ENCODE data around the gene THSD4.

Gene THSD4

DNA sequence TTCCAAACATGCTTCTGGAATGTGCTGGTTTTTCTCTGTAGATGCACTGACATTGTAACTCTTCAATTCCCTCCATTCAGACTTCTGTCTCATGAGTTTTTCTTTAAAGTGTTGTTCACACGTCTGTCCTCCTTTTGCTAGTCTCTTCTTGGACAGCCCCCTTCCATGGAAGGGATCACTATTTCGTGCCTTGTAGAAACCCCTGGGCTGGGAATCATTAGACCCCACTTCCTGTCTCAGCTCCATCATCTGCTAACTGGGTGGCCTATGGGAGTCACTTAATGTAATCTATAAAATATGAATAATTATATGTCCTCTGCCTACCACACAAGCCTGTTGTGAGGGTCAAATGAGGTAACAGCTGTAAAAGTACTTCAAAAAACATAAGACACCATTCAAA, 110.6 kb downstream of the THSD4 start:
- no peak for DNase-seq (ENCODE audit: low read depth)

DNA sequence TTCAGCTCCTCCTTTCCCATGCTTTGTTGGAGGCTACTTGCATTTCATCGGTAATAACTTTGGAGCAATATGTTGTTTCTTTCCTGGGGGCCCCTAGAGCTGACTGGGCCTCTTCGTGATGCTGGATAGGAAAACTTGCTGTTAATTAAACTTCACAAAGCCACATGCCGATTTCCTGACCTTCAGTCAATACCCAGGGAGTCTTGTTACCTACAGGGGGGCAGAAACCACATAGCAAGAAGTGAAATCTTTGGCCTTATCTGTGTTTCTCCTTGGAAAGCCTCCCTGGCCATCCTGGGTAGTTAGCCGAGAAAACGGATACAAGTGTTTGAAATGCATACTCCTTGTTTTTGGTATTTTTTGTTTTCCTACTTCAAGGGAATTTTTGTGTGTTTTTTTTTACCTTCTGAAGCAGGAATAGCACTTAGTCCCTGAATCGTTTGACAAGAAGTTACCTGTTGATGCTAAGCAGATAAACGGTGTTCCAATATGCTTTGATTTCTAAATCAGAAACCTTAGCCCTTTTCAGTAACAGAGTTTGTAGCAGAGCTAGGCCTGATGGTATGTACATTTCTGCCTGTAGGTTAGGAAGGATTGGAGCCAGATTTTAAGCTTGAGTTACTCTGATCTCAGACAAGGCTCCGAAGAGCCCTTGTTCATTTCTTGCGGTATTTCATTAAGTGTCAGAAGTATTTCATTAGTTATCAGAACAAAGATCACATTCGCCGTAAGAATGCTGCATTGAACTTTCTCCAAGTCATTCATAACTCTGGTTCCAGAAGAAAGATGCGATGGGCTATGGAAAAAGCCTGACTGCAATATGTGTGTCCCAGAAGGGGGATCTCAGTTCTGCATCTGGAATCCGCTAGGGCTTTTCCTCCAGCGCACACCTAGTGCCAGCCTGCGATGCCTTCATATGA, 111.5 kb downstream of the THSD4 start:
- DNase-seq (ENCODE audit: low read depth), result no peak

DNA sequence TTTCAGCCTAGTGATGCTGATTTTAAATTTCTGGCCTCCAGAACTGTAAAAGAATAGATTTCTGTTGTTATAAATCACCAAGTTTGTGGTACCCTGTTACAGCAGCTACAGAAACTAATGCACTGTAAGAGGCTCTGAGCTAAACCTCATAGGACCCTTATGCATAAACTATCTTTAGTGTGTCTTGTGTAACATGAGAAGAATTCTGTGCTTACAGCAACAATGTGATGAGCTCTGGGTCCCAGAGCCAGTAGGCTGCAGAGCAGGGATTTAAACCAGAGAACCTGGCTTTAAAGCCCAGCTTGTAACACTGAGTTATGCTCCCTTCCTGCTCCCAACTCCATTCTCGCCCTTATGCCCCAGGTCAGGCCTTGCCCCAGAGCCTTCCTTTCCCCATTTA, 113.1 kb downstream of the THSD4 start:
- no peak for DNase-seq (ENCODE audit: low read depth)

DNA sequence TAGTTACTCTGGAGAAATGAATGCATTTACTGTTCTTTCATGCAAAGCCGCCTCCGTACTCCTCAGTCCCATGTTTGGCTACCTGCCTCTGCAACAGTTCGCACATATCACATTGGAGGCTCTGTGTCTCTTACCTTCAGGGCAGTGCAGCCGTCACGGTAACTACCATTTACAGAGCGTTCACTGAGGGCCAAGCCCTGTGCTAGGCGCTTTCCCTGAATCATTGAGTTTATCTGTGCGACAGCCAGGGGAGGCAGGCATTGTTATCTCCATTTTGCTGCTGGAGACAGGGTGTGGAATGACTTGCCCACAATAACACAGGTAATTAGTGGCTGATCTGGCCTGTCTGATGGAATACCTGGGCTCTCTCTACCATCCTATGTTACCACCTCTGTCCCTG, 115.0 kb downstream of the THSD4 start:
- DNase-seq (ENCODE audit: low read depth), result no peak

DNA sequence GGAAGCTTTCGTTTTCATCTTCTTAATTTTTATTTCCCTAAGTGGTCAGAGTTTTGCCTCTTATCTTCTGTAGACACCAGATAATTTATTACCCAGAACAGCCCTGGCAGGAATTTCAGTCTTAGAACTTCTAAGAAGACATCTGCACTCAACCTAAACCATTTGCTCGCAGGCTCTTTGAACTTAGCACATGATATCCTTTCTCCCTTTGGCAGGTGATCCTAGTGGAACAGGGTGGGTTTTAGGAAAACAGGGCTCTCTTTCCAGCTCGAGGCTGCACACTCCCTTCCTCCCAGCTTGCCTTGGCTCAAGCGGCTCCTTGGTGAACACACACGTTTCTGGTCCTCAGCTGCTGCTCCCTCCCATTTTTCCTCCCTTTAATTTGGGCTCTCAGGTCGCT, 116.5 kb downstream of the THSD4 start:
- no peak for DNase-seq (ENCODE audit: low read depth)

DNA sequence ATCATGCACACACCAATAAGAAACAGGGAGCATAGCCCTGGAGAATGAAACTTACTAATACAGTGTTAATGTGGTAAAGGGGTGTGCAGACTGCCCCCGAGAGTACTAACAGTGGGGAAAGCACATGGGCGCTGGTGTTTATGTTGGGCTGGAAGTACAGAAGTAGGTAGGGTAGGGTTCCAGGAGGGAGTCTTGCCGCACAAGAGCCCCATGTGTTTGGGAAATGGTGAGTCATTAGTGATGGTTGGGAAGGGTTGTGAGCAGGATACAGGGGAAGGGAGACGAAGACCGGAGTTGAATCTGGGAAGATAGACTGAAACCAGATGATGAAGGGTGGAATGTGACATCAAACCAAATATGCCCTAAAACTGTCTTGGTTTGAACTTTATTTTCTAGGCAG, 117.1 kb downstream of the THSD4 start:
- DNase-seq (ENCODE audit: low read depth), result no peak

DNA sequence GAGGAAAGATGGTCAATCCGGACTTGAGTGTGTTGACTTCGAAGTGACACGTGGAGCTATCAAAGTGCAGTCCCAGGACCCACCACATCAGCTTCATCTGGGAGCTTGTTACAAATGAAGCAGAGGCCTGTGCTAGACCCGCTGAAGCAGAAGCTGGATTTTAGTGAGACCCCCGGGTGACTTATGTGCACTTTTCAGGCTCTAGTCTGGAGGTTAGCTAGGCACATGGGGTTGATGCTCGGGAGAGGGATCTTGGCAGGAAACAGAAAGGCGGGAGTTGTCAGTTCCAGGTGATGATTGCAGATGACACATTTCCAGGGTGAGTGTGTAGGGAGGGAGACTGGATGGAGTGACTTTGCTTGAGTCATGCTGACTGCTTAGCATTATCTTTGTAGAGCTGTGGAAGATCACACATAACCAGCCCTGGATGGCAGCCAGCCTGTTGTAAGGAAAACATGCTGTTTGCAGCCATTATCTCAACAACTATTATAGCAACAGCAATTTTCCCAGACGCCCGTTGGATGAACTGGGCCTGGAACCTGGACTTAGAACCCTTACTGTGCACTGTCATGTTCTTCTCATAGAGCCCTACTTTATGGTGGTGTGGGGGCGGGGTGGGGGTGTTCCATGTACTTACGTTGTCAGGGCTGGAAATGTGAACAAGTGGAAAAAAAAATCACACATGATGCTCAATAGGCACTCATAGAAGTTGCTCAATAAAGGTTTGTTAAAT, 122.4 kb downstream of the THSD4 start:
- no peak for DNase-seq (ENCODE audit: low read depth)

DNA sequence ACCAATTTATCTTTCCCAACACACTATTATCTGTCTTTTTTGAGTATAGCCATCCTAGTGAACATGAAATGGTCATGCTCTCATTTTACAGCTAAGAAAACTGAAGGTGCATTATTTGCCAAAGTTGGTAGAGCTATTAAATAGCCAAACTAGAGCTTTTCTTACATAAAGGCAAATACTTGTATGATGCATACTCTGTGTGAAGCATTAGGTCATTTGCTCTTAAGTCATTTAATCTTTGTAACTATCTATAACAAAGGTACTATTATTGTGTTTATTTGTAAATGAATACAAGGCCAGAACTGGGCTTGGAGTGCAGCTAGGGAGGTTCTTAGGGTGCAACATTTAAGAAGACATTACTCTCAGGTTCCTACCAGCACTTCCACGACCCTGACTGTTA, 123.7 kb downstream of the THSD4 start:
- no peak for DNase-seq (ENCODE audit: low read depth)

DNA sequence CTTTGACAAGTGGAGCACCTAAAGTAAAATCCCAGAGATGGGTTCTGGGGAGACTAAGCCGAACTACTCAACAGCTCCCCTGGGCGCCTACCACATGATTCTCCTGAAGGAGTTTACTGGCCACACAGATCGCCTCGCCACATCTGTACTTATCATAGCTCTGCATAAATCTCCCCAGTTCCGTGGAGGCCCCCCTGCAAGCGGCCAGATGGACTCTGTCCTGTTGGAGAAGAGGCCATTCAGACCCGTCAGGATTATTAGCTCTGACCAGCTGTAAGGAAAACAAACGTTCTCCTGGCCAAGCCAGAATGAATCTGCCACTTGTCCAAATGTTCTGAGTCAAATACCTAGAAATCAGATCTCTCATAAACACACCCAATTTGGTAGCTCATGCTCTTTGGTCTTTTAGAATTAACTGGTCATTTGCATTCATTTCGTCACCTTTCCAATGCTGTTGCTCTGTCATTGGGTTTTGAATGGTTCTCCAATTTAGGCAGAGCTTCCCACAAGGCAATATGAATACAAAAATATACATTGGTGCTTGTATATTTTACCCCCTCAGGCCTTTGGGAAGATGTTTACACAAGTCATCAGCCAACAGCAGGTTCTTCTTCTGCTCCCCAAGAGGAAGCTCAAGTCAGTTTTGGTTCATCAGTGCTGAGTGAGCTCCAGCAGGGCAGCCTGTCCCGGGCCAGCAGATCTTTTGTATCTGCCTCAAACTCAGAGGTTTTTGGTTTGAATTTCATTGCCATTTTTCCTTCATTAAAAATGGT, 124.5 kb downstream of the THSD4 start:
- DNase-seq (ENCODE audit: low read depth), result no peak

DNA sequence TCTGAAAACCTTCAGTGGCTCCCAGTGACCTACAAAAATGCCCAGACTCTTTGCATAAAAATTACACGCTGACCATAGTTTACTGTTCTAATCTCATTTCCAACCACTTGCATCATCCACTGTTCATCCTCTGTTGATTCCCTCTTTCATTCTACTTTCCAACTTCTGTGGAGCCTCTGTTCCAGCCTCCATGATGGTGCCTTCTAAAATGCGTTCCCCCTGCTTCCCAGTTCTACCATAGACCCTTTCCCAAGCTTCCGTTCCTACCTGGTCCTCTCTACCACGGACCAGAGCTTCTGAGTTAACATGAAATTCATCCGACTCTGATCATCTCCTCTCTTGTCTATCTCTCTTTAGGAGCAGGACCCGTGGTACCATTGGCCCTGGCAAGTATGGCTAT, 127.0 kb downstream of the THSD4 start:
- no peak for DNase-seq (ENCODE audit: low read depth)

DNA sequence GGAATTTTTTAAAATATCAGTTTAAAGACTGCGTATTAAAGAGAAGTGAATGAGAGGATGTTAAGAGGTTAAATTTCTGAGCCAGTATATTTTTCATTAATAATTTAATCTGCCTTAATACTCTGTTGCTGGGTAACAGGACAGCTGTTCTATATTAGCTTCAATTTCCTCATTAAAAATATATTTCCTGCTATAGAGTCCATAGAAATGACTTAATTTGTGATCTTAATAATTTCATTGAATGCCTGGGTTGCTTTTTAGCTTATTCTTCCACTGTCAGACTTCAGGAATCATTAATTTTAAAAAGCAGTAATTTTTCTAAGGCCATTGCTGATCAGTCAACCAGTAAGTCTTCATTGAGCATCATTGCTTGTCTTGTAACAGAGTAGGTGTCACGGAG, 129.0 kb downstream of the THSD4 start:
- DNase-seq (ENCODE audit: low read depth), result no peak

DNA sequence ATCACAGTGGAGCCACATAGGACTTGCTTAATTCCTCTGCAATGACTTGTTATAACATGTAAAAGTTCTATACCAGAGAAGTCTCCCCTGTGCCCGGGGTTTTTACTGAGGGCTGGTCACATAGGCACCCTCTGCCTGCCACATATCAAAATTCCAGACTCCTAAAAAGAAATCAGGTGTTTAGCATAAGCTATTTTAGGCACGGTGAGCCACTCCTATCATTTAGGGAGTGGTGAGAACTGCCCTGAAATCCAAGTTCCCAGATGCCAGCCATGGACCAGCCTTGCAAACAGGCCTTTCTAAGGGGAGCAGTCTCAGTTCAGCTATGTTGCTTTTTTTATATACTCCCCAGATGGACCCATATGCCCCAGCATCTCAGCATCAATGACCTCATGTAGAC, 130.3 kb downstream of the THSD4 start:
- no peak for DNase-seq (ENCODE audit: low read depth)

DNA sequence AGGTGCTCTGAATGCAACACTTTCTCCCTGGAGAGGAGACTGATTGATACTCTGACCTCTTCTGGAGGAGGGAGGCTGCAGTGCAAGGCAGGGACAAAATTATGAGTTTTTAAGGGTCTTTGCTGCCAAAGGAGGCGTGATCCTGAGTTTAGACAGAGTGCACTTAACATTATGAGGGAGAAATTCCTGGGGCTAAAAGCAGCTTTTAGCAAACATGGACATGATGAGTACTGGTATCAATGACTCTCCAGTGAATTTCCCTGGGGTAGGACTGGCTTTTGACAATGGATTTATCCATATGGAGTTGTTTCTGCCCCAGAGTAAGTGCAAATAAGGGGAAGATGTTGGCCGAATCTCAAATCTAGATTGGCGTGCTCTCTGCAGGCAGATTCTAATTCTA, 133.1 kb downstream of the THSD4 start:
- no peak for DNase-seq (ENCODE audit: low read depth)

DNA sequence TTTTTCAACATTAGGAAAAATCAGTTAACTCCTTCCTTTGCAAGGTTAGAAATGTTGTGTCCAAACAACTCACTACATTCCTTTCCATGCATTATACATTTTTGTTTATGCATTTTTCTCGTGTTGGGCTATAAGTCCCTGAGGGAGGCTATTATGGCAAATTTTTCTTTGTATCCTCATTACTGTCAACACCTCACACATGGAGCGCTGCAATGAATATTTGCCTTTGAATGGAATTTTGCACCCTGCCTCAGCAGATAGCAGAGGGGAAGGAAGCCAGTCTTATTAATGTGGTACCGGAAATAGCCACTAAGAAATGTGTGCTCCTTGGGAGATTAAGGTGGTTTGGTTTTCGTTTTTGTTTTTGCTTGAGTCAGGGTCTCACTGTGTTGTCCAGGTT, 134.7 kb downstream of the THSD4 start:
- DNase-seq (ENCODE audit: low read depth), result no peak

DNA sequence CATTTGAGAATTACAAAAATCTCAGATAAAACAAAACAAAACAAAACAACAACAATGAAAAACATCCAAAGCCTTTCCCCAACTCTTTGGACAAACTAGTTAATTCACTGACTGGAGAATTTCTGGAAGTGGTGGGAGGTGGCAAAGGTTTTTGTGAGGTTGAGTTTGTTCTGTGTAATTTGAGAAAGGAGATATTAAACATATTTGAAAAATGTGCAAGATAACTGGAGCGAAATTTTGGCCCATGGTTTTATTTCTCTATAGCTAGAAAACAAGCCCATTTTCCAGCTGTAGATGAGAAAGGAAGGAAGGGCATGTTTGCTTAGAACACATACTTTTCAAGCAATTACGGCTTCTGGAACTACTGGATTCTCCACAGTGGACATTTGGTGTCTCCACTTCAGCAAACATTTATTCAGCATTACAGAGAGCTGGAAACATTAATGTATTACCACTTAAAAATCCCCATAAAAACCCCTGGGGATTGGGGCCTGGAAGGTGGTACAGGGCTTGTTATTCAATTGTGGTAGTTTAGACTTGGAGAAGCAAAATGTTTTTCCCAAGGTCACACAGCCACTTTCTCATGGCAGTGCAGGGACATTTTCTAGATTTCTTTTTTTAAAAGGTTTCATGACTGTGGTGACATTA, 135.8 kb downstream of the THSD4 start:
- DNase-seq (ENCODE audit: low read depth), result no peak

DNA sequence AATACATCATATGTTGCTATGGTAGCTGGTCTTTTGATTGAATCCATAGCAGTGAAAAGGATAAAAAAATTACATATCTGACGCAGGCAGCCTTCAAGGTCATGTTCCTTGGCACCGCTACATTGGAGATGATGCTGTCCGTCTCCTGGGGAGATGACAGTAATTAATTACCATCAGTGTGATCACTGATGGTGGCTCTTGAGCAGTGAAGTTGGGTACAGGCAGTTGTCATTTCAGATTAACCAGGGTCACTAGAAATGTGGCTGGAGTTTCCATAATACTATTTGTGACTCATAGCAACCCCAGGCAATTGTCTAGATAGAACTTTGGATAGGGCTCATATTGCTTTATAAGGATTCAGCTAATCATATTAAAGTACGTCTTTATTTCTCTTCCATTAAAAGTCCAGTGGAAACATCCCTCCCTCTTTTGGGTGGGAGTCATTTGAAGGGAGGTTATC, 136.3 kb downstream of the THSD4 start:
- DNase-seq (ENCODE audit: low read depth), result no peak

DNA sequence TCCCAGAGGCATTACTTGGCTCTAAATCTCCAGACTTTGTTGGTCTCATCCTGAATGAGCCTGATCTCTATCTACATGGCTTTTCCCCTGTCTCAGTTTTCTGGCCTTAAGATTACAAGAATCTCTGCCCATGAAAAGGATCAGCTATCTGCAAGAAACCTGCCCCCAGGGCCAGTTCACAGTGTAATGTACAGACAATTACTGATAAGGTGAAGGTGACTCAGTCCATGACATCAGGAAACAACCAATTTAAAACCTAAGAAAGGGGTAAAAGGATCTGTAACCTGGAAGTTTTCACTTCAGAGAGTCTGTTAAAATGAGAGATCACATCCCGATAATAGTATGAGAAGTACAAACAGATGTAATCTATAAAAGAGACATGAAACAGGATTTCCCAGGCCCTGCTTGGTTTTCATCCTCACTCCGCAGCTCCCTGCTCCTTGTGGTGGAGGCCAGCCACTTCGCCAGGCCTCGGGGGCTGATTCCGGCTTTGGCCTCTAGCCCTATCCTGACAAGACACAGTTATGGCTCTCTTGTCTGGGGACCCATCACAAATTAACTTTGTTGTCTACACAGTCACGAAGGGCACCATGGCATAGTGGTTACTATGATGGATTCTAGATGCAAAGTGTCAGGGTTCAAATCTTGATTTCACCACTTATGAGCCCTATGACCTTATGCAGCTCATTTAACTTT, 136.9 kb downstream of the THSD4 start:
- DNase-seq (ENCODE audit: low read depth), result no peak

DNA sequence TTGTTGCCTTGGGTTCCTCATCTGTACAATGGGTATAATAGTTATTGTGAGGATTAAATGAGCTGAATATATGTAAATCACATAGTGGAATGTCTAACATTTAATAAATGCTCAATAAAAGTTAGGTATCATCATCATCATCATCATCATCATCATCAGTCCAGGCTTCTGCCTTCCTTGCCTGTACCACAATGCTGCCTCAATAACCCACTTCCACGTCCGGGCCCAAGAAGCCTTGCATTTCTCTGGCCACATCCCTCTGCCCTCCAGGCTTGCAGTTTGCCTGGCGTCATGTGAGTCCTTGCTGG, 137.4 kb downstream of the THSD4 start:
- no peak for DNase-seq (ENCODE audit: low read depth)

DNA sequence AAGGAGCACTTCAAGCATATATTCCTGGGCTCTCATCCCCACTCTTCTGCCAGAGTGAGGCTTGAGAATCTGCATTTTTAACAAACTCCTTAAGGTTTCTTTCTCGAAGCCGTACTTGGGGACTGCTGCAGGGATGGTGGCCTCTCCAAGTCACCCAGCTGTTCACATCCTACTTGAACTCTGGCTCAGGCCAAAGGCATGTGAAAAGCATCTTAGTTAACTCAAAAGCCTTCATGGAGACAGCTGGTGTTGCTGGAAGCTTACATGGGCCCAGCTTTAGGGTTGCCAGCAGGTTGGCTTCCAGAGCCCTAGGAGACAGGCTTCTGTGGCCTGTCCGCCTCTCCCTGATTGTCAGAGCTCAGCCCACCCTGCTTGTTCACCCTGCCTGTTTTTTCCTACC, 139.2 kb downstream of the THSD4 start:
- no peak for DNase-seq (ENCODE audit: low read depth)

DNA sequence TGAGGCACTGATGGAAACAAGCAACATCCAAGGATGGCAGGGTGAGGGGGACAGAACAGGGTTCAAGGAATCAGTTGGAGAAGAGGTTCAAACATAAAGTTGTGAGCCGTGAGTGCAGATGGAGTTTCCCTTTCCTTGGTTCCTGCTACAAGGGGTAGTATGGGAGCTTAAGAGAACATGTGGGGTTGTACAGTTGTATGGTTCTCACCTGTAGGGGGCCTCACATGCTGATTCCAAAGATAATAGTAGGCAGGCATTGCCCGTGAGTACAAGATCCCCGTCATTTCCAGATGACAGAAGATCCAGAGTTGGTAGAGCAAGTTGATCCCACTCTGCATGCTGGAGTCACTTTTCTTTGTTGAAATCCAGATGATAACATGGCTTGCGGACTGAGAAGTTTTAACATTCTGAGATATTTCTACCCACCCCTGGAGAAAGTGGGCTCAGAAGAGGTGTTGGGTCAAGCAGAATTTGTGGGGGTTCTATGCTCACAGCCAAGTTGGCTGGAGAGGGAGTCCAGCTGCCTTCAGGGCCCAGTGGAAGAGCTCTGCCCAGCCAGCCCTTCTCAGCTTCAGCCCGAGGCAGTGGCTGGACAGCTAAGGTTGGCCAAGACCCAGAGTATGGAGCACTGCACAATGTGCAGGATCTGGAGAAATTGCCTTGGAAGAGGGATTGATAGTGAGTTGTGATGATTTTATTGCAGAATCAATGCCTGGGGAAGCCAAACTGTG, 141.8 kb downstream of the THSD4 start:
- DNase-seq (ENCODE audit: low read depth), result no peak

DNA sequence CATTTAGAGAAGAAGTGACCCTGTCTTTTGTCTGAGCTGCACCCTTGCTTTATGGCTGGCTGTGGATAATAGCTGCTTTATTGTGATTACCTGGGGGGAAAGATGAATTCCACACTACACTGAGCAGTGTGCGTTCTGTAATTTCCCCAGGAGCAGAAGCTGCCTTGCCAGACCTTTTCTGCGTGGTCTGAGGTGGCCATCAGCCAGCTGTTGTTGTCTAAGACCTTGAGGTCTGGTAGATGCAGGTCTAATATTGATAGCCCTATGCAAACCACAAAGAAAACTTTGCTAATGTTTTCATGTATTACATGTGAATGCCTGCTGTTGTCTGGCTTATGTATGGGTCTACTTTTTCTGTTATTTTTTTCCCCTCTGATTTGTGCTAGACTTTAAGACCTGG, 144.6 kb downstream of the THSD4 start:
- no peak for DNase-seq (ENCODE audit: low read depth)
